PFSK-1 (cell line): Measurements from ENCODE around the gene CASTOR1.

Source experiments
- FOXP2 ChIP-seq: optimal IDR thresholded peaks from 2 replicates; pipeline ENCODE3; 2011; ENCODE audit warnings: borderline replicate concordance, control low read depth, inconsistent platforms; ENCODE audit not compliant: insufficient read depth; ENCODE audit errors: extremely low read length, extremely low read depth
- POLR2AphosphoS5 ChIP-seq: IDR thresholded peaks from 2 replicates; pipeline ENCODE4 v1.6.1; 2012; ENCODE audit warnings: low read depth, mild to moderate bottlenecking, control low read depth, low read length, moderate library complexity
- REST ChIP-seq, 2 experiments: IDR thresholded peaks; 2 replicates each; pipeline versions ENCODE4 v1.6.1 to v1.8.0; 2011 to 2012; ENCODE audit warnings: low read depth in 2 of 2, low read length in 2 of 2, control low read depth in 1 of 2, inconsistent platforms in 1 of 2, mild to moderate bottlenecking in 1 of 2, moderate library complexity in 1 of 2; ENCODE audit not compliant: insufficient read depth in 1 of 2
- SIN3A ChIP-seq: IDR thresholded peaks from 2 replicates; pipeline ENCODE4 v1.6.1; 2012; ENCODE audit warnings: mild to moderate bottlenecking, low read length, moderate library complexity, borderline replicate concordance; ENCODE audit not compliant: insufficient read depth
- TAF1 ChIP-seq: IDR thresholded peaks from 2 replicates; pipeline ENCODE4 v1.6.1; 2012; ENCODE audit warnings: low read length, control low read depth, borderline replicate concordance; ENCODE audit not compliant: insufficient read depth

CASTOR1 gene

DNA sequence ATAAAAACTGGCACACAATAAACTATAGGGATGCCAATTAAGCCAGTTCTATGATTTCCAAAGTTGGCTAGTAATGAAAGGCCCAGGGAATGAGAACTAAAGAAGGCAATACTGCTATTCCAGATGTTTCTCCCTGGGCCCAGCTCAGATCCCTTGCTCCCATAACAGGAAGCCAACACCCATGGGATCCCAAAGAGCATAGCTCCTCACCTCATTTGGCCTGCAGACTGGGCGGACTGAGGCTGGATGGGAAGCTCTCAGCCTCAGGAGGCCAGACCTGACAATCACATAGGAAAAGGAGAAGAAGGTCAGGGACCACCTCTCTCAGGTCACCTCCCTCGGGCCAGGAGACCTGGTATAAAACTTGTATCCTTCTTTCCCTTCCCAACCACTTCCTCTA is 32.2 kb upstream of the CASTOR1 start:
- TF ChIP-seq FOXP2, result no peak
- TF ChIP-seq POLR2AphosphoS5, result no peak
- TF ChIP-seq TAF1, result no peak
- TF ChIP-seq SIN3A, result no peak
- TF ChIP-seq REST (IDR thresholded peaks at IDR 0.05; ENCODE audit: insufficient read depth in 1 of 2, low read depth in 2 of 2, low read length in 2 of 2), result no peak

DNA sequence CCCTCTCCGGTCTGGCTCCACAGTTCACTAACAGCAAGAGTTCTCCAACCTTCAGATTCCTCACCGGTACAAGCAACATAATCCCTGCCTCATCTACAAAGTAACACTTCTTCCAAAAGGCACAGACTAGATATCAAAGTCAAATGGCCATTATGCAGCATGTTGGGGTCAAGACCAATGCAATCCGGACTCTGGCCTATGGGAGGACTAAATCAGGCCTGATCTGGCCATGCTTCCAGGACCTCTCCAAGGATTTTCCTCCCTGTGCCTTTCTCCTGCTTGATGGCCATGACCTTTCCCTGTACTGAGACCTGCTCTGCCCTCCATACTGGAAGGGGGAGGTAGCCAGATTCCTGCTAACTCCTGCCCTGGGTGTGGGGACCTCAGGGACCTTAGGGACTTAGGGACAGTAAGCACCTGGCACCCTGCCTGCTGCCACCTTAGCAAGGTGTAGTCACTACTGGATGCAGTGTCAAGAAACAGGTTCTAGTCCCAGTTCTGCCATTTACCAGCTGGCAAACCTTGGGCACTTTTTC is 30.8 kb upstream of the CASTOR1 start:
- TF ChIP-seq TAF1, result no peak
- TF ChIP-seq FOXP2, result no peak
- TF ChIP-seq POLR2AphosphoS5, result no peak
- TF ChIP-seq SIN3A, result no peak
- TF ChIP-seq REST (IDR thresholded peaks at IDR 0.05; ENCODE audit: insufficient read depth in 1 of 2, low read depth in 2 of 2, low read length in 2 of 2), result no peak

DNA sequence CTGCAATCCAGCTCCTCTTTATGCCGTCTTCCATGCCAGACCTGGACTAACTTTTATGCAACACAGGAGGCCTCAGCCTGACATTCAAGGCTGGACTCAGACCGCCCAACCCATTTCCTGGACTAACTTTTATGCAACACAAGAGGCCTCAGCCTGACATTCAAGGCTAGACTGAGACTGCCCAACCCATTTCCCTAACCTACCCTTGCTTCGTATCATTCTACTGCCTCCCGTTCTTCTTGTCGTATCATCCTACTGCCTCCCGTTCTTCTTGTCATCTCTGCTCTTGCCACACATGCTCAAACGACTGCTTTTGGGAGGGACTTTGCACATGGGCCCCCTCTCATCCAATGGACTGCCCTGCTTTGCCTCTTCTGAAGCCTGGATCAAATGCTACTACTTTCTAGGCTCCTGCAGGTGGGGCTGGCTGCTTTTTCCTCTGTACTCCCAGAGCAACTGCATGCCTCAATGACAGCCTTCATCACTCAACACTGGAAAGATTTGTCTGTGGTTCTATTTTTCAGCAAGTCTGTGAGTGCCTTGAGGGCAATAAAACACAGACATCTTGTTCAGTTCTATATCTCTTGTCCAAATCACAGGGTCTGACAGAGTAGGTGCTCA is 29.6 kb upstream of the CASTOR1 start:
- TF ChIP-seq POLR2AphosphoS5 (no peak), SIN3A (no peak), REST (IDR thresholded peaks at IDR 0.05; ENCODE audit: insufficient read depth in 1 of 2, low read depth in 2 of 2, low read length in 2 of 2) (no peak), TAF1 (no peak), FOXP2 (no peak)

DNA sequence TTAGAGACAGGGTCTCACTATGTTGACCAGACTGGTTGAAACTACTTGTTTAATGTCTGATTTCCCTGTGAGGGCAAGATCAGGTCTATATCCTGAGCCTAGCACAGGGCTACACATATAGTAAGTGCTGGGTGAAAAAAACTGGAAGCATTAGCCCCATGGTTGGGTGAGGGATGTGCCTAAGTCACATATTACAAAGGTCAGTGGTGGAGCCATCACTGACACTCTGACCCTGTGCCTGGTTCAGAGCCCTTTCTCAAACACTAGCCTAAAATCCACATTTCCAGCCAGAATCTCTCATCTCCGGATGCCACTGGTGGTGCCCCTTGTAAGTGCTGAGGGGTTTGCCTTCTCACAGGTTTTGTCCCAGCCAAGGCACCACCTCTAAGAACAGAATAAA is 28.5 kb upstream of the CASTOR1 start:
- TF ChIP-seq POLR2AphosphoS5 (no peak), SIN3A (no peak), TAF1 (no peak), FOXP2 (no peak), REST (IDR thresholded peaks at IDR 0.05; ENCODE audit: insufficient read depth in 1 of 2, low read depth in 2 of 2, low read length in 2 of 2) (no peak)
